GM12878 (cell line): ENCODE results near the gene GLB1L.

Experiments used
- BHLHE40 ChIP-seq, 2 experiments: fragments of 450-650 bp in 1 of 2; IDR thresholded peaks; 2 replicates each; pipeline ENCODE4 v1.6.1; 2011 to 2017; ENCODE audit warnings: low read depth in 2 of 2, borderline replicate concordance in 1 of 2, improper control_type of control experiment in 1 of 2, low read length in 1 of 2, mild to moderate bottlenecking in 1 of 2
- EZH2 ChIP-seq: IDR thresholded peaks from 2 replicates; pipeline ENCODE4 v1.6.1; 2012; ENCODE audit warnings: low read depth, mild to moderate bottlenecking, control low read depth, inconsistent platforms, low read length, borderline replicate concordance; ENCODE audit not compliant: control insufficient read depth
- SUZ12 ChIP-seq: fragments of 200-600 bp; sonication (generic); IDR thresholded peaks from one replicate; pipeline ENCODE4 v1.6.1; 2018; ENCODE audit warnings: antibody characterized with exemption, mild to moderate bottlenecking; ENCODE audit not compliant: unreplicated experiment
- YY1 ChIP-seq: IDR thresholded peaks from 2 replicates; pipeline ENCODE4 v1.6.1; 2011; ENCODE audit warnings: low read depth, mild to moderate bottlenecking, low read length
- TF ChIP-seq, protein P1 (sequence below), 3 experiments: IDR thresholded peaks in 2 of 3; conservative IDR thresholded peaks in 1 of 3; 2 replicates each; pipeline ENCODE4 v1.5.1; 2011; ENCODE audit warnings: low read depth in 3 of 3, low read length in 3 of 3, mild to moderate bottlenecking in 3 of 3, control low read depth in 2 of 3, moderate library complexity in 2 of 3, inconsistent platforms in 1 of 3, mixed read lengths in 1 of 3; ENCODE audit not compliant: control insufficient read depth in 2 of 3, insufficient read depth in 1 of 3; ENCODE audit errors: extremely low read depth in 1 of 3
- TF ChIP-seq, protein P2 (sequence below): IDR thresholded peaks from 2 replicates; pipeline ENCODE4 v1.6.1; 2012; ENCODE audit warnings: mild to moderate bottlenecking, low read depth, low read length

DNA sequence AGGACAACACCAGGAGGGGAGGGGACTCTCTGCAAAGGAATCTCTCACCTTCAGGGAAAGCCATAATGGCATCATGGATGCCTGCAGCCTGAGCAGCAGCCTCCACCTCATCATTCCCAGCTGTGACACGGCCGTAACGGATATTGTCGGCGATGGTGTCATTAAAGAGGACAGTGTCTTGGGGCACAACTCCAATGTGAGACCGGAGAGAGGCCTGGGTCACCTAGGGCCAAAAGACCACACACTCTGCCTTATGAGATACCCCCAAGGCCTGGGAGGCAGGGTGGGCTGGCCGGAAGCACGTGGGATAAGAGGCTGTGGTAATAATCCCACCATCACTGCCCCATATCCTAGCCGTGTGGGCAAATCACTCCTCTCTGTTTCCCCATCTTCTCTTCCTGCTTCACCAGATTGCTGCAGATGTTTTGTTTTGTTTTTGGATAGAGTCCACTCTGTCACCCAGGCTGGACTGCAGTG, 34.3 kb downstream of the GLB1L start:
- TF ChIP-seq EZH2: no peak
- TF ChIP-seq BHLHE40 (IDR thresholded peaks at IDR 0.05; ENCODE audit: borderline replicate concordance in 1 of 2, low read depth in 2 of 2, low read length in 1 of 2): no peak
- TF ChIP-seq SUZ12: no peak
- TF ChIP-seq, protein P1, sequence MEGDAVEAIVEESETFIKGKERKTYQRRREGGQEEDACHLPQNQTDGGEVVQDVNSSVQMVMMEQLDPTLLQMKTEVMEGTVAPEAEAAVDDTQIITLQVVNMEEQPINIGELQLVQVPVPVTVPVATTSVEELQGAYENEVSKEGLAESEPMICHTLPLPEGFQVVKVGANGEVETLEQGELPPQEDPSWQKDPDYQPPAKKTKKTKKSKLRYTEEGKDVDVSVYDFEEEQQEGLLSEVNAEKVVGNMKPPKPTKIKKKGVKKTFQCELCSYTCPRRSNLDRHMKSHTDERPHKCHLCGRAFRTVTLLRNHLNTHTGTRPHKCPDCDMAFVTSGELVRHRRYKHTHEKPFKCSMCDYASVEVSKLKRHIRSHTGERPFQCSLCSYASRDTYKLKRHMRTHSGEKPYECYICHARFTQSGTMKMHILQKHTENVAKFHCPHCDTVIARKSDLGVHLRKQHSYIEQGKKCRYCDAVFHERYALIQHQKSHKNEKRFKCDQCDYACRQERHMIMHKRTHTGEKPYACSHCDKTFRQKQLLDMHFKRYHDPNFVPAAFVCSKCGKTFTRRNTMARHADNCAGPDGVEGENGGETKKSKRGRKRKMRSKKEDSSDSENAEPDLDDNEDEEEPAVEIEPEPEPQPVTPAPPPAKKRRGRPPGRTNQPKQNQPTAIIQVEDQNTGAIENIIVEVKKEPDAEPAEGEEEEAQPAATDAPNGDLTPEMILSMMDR (IDR thresholded peaks at IDR 0.05 in 2 of 3, conservative IDR thresholded peaks at IDR 0.05 in 1 of 3; ENCODE audit: control insufficient read depth in 2 of 3, extremely low read depth in 1 of 3, insufficient read depth in 1 of 3, low read depth in 3 of 3, low read length in 3 of 3): no peak
- no peak for TF ChIP-seq YY1
- TF ChIP-seq, protein P2, sequence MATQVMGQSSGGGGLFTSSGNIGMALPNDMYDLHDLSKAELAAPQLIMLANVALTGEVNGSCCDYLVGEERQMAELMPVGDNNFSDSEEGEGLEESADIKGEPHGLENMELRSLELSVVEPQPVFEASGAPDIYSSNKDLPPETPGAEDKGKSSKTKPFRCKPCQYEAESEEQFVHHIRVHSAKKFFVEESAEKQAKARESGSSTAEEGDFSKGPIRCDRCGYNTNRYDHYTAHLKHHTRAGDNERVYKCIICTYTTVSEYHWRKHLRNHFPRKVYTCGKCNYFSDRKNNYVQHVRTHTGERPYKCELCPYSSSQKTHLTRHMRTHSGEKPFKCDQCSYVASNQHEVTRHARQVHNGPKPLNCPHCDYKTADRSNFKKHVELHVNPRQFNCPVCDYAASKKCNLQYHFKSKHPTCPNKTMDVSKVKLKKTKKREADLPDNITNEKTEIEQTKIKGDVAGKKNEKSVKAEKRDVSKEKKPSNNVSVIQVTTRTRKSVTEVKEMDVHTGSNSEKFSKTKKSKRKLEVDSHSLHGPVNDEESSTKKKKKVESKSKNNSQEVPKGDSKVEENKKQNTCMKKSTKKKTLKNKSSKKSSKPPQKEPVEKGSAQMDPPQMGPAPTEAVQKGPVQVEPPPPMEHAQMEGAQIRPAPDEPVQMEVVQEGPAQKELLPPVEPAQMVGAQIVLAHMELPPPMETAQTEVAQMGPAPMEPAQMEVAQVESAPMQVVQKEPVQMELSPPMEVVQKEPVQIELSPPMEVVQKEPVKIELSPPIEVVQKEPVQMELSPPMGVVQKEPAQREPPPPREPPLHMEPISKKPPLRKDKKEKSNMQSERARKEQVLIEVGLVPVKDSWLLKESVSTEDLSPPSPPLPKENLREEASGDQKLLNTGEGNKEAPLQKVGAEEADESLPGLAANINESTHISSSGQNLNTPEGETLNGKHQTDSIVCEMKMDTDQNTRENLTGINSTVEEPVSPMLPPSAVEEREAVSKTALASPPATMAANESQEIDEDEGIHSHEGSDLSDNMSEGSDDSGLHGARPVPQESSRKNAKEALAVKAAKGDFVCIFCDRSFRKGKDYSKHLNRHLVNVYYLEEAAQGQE: no peak
